HS-5 (cell line): Measurements from ENCODE around the gene LEMD2.

Experiments used
- DNase-seq: peaks from one replicate; pipeline ENCODE4 v3.0.0-alpha.2; 2012; ENCODE audit warnings: low read depth

Gene LEMD2

GRCh38 chr6:33774774-33775173, 14.2 kb downstream of the LEMD2 start:
- no peak for DNase-seq

GRCh38 chr6:33772902-33773472, 15.9 kb downstream of the LEMD2 start:
- DNase-seq: no peak

GRCh38 chr6:33772082-33772830, 16.7 kb downstream of the LEMD2 start:
- DNase-seq: no peak

GRCh38 chr6:33771146-33772081, 17.5 kb downstream of the LEMD2 start:
- DNase-seq: peak; percentile 81

GRCh38 chr6:33770833-33771145, 18.1 kb downstream of the LEMD2 start:
- DNase-seq: no peak

GRCh38 chr6:33770124-33770832, 18.7 kb downstream of the LEMD2 start:
- DNase-seq: no peak

- no peak for DNase-seq
These were observed 19.6 kb downstream of the LEMD2 start for GRCh38 chr6:33769248-33769821.

- no peak for DNase-seq
These were observed 20.2 kb downstream of the LEMD2 start for GRCh38 chr6:33768644-33769120.

- DNase-seq: no peak
These were observed 21.7 kb downstream of the LEMD2 start for GRCh38 chr6:33766921-33767907.

GRCh38 chr6:33765368-33765767, 23.6 kb downstream of the LEMD2 start:
- no peak for DNase-seq

- DNase-seq: no peak
These were observed 24.9 kb downstream of the LEMD2 start for GRCh38 chr6:33764036-33764435.

GRCh38 chr6:33763483-33763882, 25.4 kb downstream of the LEMD2 start:
- DNase-seq: no peak

GRCh38 chr6:33762713-33763112, 26.2 kb downstream of the LEMD2 start:
- DNase-seq: no peak

- DNase-seq: no peak
These were observed 26.9 kb downstream of the LEMD2 start for GRCh38 chr6:33761922-33762629.

- DNase-seq: no peak
These were observed 27.4 kb downstream of the LEMD2 start for GRCh38 chr6:33761581-33761921.

GRCh38 chr6:33759887-33760629, 28.9 kb downstream of the LEMD2 start:
- no peak for DNase-seq

- DNase-seq: no peak
These were observed 30.1 kb downstream of the LEMD2 start for GRCh38 chr6:33758815-33759216.

- no peak for DNase-seq
These were observed 31.0 kb downstream of the LEMD2 start for GRCh38 chr6:33757906-33758305.

- no peak for DNase-seq
These were observed 31.8 kb downstream of the LEMD2 start for GRCh38 chr6:33757113-33757512.
